Astrocyte of the hippocampus (primary cell): ENCODE measurements around the gene IRAK1.
A peak's percentile ranks its signal among the peaks of the same experiment; 100 is the strongest.

Experiments
- DNase-seq: peaks from one replicate; pipeline ENCODE4 v3.0.0; 2011; ENCODE audit warnings: low read depth, low spot score

Gene IRAK1

GRCh38 chrX:154019061-154019621, 561 bp downstream of the IRAK1 start:
- peak; percentile 35 for DNase-seq

GRCh38 chrX:154018518-154019060, 1.1 kb downstream of the IRAK1 start:
- no peak for DNase-seq

GRCh38 chrX:154017766-154018517, 1.8 kb downstream of the IRAK1 start:
- DNase-seq, result no peak

GRCh38 chrX:154016366-154017076, 3.2 kb downstream of the IRAK1 start:
- DNase-seq, result no peak

- no peak for DNase-seq
Observed at GRCh38 chrX:154015581-154016264, 4.0 kb downstream of the IRAK1 start.

GRCh38 chrX:154014429-154015380, 5.0 kb downstream of the IRAK1 start:
- DNase-seq, result no peak

- DNase-seq, result peak; percentile 58
Observed at GRCh38 chrX:154013614-154014360, 5.9 kb downstream of the IRAK1 start.

GRCh38 chrX:154013001-154013421, 6.7 kb downstream of the IRAK1 start:
- no peak for DNase-seq

GRCh38 chrX:154012336-154012991, 7.2 kb downstream of the IRAK1 start:
- DNase-seq, result peak; percentile 53

GRCh38 chrX:154011376-154012335, 8.0 kb downstream of the IRAK1 start:
- DNase-seq, result no peak

GRCh38 chrX:154010330-154011087, 9.2 kb downstream of the IRAK1 start:
- DNase-seq, result no peak

GRCh38 chrX:154008521-154008920, 11.2 kb downstream of the IRAK1 start:
- DNase-seq, result no peak

- DNase-seq, result no peak
Observed at GRCh38 chrX:154006947-154007346, 12.8 kb downstream of the IRAK1 start.

- DNase-seq, result no peak
Observed at GRCh38 chrX:154004315-154004714, 15.4 kb downstream of the IRAK1 start.

- DNase-seq, result peak; percentile 73
Observed at GRCh38 chrX:154002215-154002719, 17.4 kb downstream of the IRAK1 start.

- DNase-seq, result no peak
Observed at GRCh38 chrX:154000051-154000450, 19.7 kb downstream of the IRAK1 start.

- DNase-seq, result no peak
Observed at GRCh38 chrX:153999359-154000037, 20.2 kb downstream of the IRAK1 start.
